ENCODE data around the gene USP13. TPM values are rescaled to one million over a fixed set of nuclear protein-coding genes. Genes with fewer than 3 reads are reported as not detected.

Gene USP13
- total and polyA plus RNA-seq, 10 of the 15 experiments (the other 5 are each of a cell fraction or from before 2014, with no cell fraction given), result 3.2 to 20.8 (median 9.0) TPM

- no peak for TF ChIP-seq NKRF (conservative IDR thresholded peaks at IDR 0.05)
- TF ChIP-seq PKNOX1 (IDR thresholded peaks at IDR 0.05), result no peak
- TF ChIP-seq CHD2 (IDR thresholded peaks at IDR 0.05; ENCODE audit: borderline replicate concordance, low read depth, low read length), result no peak
- no peak for TF ChIP-seq ZNF207 (IDR thresholded peaks at IDR 0.05; ENCODE audit: borderline replicate concordance)
- no peak for TF ChIP-seq CHD1 (IDR thresholded peaks at IDR 0.05; ENCODE audit: low read depth, low read length)
- no peak for TF ChIP-seq ESRRA (IDR thresholded peaks at IDR 0.05; ENCODE audit: low read length)
- no peak for TF ChIP-seq HDAC6 (IDR thresholded peaks at IDR 0.05; ENCODE audit: unreplicated experiment)
- TF ChIP-seq E2F8 (IDR thresholded peaks at IDR 0.05; ENCODE audit: low read depth, partially characterized antibody), result no peak
- no peak for TF ChIP-seq RELA (IDR thresholded peaks at IDR 0.05; ENCODE audit: borderline replicate concordance, partially characterized antibody)
- TF ChIP-seq POU2F2 (IDR thresholded peaks at IDR 0.05; ENCODE audit: borderline replicate concordance, low read depth, low read length), result no peak
- no peak for TF ChIP-seq NFXL1 (IDR thresholded peaks at IDR 0.05; ENCODE audit: borderline replicate concordance)
- no peak for TF ChIP-seq CREB1 (IDR thresholded peaks at IDR 0.05; ENCODE audit: low read depth)
- no peak for TF ChIP-seq HSF1 (IDR thresholded peaks at IDR 0.05; ENCODE audit: low read depth, low read length)
- no peak overlapping the region for H3K9ac ChIP-seq (ENCODE audit: control insufficient read depth, insufficient read depth, low read length)
- ChIA-PET RAD21 (ENCODE audit: unreplicated experiment) (interaction anchor here (0.6 kb wide), 1 partner anchor 133 kb away, joined by 3 read pairs; no protein-coding TSS in a partner anchor), CTCF (interaction anchor here (1.0 kb wide), 1 partner anchor 14 kb away, joined by 3 read pairs; no protein-coding TSS in a partner anchor), SMC1A (ENCODE audit: uncharacterized antibody, unreplicated experiment) (interaction anchor here (1.1 to 1.6 kb wide), 3 partner anchors 9 to 77 kb away, joined by 4 read pairs; no protein-coding TSS in a partner anchor), POLR2A (no interaction called here)
- H3K79me2 ChIP-seq (ENCODE audit: control insufficient read depth, insufficient read depth, low read length), result no peaks in the 10 kb centered on the region
- H3K9me3 ChIP-seq (replicated peaks; ENCODE audit: control insufficient read depth, insufficient read depth, low read length), result no peaks in the 10 kb centered on the region
- H3K4me2 ChIP-seq (ENCODE audit: control insufficient read depth, insufficient read depth), result no peak overlapping the region
- no peak for DNase-seq (ENCODE audit: low read depth, low spot score)
- intact Hi-C loops (cut with micrococcal nuclease; ENCODE audit: unreplicated experiment) (no loop called here), in situ Hi-C loops (cut with MboI) (no loop called here)
- no peaks in the 10 kb centered on the region for H3K4me1 ChIP-seq (ENCODE audit: control insufficient read depth, insufficient read depth, low read length)
- H4K20me1 ChIP-seq (ENCODE audit: control insufficient read depth, insufficient read depth), result no peaks in the 10 kb centered on the region
- peaks cover 8 to 10% of the 10 kb centered on the region in 2 experiments; a peak in 3 of 4 replicates for H3K36me3 ChIP-seq (ENCODE audit: control insufficient read depth in 2 of 2, insufficient read depth in 2 of 2, low read length in 1 of 2)
- H2AFZ ChIP-seq (ENCODE audit: control insufficient read depth, low read depth, low read length), result no peak overlapping the region
- H3K4me3 ChIP-seq, result no peak overlapping the region
- no peak for ATAC-seq
- no peak for FAIRE-seq
- H3K27me3 ChIP-seq (replicated peaks in 1 of 2; ENCODE audit: control insufficient read depth in 2 of 2, insufficient read depth in 2 of 2, low read length in 1 of 2), result no peaks in the 10 kb centered on the region
- no TSS peak for BruUV-seq (replicated peaks)
- no peak overlapping the region for H3K27ac ChIP-seq (ENCODE audit: control insufficient read depth, insufficient read depth)
These were observed 82.5 kb downstream of the USP13 start for GRCh38 chr3:179735321-179735720.
